Coronary artery (tissue), 2 donors: Measurements from ENCODE around the gene ATP1B3.
"Not testable (repeated sequence)": the region's sequence is repeated elsewhere in the genome, so short reads cannot be mapped to it uniquely, and the experiment has no call there.

Experiments
- DNase-seq: peaks from one replicate; pipeline ENCODE4 v3.0.0-alpha.2; 2017; ENCODE audit warnings: low spot score
- H3K27ac ChIP-seq, 2 donors: fragments of 200-600 bp; sonication (generic); one replicate each; pipeline ENCODE4 v1.5.1; 2016 to 2019
- H3K4me3 ChIP-seq: fragments of 200-600 bp; sonication (generic); 2 replicates; pipeline ENCODE4 v1.5.1; 2016; ENCODE audit warnings: mild to moderate bottlenecking, moderate library complexity
- CTCF ChIP-seq: fragments of 200-600 bp; sonication (generic); IDR thresholded peaks from one replicate; pipeline ENCODE4 v1.5.1; 2019; ENCODE audit warnings: antibody characterized with exemption

ATP1B3 gene

GRCh38 chr3:141905129-141905528 lies 28.7 kb downstream of the ATP1B3 start:
- TF ChIP-seq CTCF: no peak
- no peak overlapping the region for H3K4me3 ChIP-seq
- no peak for DNase-seq
- H3K27ac ChIP-seq: no peak overlapping the region

- Histone ChIP-seq H3K27ac (no peak overlapping the region), H3K4me3 (no peak overlapping the region)
- DNase-seq: no peak
- no peak for TF ChIP-seq CTCF
These were observed 33.0 kb downstream of the ATP1B3 start for GRCh38 chr3:141909408-141909807.

GRCh38 chr3:141909986-141910385 lies 33.5 kb downstream of the ATP1B3 start:
- not testable (repeated sequence) for DNase-seq, H3K4me3 ChIP-seq, H3K27ac ChIP-seq

- Histone ChIP-seq H3K4me3 (no peak overlapping the region), H3K27ac (no peak overlapping the region)
- DNase-seq: no peak
- peak; percentile 29 for TF ChIP-seq CTCF
These were observed 36.8 kb downstream of the ATP1B3 start for GRCh38 chr3:141913150-141913811.

GRCh38 chr3:141914311-141914710 lies 37.9 kb downstream of the ATP1B3 start:
- H3K27ac ChIP-seq: no peak overlapping the region
- TF ChIP-seq CTCF: no peak
- no peak for DNase-seq

GRCh38 chr3:141915016-141915415 lies 38.6 kb downstream of the ATP1B3 start:
- H3K4me3 ChIP-seq: no peak overlapping the region
- DNase-seq: no peak
- TF ChIP-seq CTCF: no peak
- no peak overlapping the region for H3K27ac ChIP-seq

More at GRCh38 chr3:141914311-141914710, 37.9 kb downstream of the ATP1B3 start:
- no peak overlapping the region for H3K4me3 ChIP-seq

GRCh38 chr3:141915766-141916165 lies 39.3 kb downstream of the ATP1B3 start:
- Histone ChIP-seq H3K4me3 (no peak overlapping the region), H3K27ac (no peak overlapping the region)
- TF ChIP-seq CTCF: no peak
- no peak for DNase-seq
